HG02610 (cell line): ENCODE data around the gene PTPRU.

Experiments
- ATAC-seq: cut with Tn5 transposase; IDR thresholded peaks from one replicate; pipeline ENCODE4 v1.9.1; 2021; ENCODE audit warnings: mild to moderate bottlenecking, moderate library complexity; ENCODE audit not compliant: unreplicated experiment

PTPRU gene

DNA sequence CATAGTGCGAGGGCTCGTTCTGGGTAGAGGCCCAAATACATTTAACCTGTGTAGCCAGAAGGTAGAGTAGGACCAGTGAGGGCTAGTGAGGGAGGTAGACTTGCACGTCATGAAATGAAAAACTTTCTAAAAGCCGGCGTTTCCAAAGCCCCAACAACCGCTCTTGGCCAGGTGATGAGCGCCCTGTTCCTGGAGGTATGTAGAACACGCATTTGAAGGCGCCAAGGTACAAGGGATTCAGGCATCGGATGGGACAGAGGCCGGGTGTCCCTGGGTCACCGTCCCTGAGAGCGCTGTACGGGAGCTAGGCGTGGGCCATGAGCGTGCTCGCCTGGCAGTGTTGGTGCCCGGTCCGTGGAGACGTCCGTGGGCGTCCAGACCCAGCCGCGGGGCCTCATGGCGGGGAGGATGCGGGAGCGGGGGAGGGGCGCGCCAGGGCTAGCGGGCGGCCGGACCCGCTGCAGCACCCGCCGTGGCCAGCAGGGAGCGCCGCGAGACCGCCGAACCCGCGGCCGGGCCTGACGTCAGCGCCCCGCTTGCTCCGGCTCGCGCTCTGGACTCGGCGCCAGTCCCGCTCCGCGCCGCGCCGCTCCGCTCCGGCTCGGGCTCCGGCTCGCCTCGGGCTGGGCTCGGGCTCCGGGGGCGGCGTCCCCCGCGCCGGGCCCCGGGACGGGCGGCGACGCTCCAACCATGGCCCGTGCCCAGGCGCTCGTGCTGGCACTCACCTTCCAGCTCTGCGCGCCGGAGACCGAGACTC is at the start of gene PTPRU:
Gene PTPRU (plus strand): TSS at position 568 of the 757 bp plus-strand sequence. CDS start 123 bp downstream, at position 691.
- no peak for ATAC-seq

DNA sequence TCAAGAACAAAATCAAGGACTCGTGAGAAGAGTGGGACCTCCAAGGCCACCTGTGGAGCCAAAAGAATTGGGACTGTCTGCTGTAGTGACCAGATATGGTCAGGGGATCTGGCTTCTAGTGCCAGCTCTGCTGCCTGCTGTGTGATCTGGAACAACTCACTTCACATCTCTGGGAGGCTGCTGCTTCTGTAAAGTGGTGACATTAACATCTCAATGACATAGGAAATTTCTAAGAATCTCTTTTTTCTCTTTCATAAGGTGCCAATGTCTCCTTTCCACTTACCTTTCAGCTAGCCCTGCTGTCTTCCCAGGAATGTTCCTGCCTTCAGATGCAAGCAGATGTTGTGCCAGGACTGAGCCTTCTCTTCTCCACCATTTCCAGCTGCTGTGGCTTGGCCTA is 49.6 kb upstream of the PTPRU start:
- ATAC-seq = no peak

DNA sequence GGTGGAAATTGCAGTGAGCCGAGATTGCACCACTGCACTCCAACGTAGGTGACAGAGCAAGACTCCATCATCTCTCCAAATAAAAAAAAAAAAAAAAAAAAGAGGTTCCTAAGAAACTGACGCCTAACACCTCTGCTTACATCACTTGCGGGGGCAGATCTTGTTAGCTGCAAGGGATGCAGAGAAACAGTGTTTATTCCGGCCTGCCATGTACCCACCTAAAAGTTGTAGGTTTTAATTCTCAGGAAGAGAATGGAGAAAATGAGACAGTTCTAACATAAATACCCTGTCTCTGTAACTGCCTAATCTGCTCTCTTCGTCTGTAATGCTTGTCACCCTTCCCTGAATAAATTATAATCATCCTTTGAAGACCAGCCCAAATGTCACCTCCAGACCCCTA is 45.6 kb upstream of the PTPRU start:
- ATAC-seq = no peak

DNA sequence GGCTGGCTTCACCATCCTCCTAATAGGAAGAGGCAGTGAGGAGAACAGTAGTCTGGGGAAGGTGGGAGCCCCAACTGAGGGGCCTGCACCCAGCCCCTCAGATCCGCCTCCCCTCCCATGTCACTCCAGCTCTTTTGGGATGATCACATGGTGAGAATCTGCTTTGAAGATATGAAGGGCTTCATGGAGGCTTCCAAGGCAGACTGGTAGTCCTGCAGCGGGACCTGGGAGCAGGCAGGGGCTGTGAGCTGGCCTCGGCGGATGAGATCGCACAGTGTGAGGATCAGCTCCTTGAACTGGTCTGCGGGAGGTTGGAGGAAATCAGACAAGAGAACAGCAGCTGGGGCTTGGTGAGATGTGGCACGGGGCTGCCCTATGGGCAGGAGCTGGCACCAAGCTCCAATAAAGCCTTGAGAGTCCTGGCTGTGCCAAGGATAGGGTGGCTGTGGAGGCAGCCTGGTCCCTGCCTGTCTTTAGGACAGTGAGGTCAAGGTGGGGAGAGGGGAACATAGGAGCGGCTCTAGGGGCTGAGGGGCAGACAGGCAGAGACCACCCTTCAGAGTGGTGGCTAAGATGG is 42.4 kb upstream of the PTPRU start:
- no peak for ATAC-seq

DNA sequence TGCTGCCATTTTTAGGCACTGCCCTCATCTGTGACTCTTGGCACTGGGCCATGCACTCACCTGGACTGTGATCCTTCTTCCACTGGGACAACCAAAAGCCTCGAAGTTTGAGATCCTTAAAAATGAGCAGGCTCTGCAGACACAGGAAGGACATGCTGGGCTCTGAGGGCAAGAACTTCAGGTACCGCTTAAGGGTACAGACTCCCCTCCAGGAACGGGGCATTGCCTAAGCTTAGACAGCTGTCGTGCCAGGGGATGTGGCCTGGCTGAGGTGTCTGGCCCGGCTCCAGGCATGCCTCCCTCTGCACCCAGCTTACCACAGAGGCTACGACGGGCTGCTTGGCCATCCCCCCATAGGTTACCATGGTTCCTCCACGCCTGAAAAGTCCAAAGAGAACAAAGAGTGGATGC is 40.4 kb upstream of the PTPRU start:
- ATAC-seq = no peak

DNA sequence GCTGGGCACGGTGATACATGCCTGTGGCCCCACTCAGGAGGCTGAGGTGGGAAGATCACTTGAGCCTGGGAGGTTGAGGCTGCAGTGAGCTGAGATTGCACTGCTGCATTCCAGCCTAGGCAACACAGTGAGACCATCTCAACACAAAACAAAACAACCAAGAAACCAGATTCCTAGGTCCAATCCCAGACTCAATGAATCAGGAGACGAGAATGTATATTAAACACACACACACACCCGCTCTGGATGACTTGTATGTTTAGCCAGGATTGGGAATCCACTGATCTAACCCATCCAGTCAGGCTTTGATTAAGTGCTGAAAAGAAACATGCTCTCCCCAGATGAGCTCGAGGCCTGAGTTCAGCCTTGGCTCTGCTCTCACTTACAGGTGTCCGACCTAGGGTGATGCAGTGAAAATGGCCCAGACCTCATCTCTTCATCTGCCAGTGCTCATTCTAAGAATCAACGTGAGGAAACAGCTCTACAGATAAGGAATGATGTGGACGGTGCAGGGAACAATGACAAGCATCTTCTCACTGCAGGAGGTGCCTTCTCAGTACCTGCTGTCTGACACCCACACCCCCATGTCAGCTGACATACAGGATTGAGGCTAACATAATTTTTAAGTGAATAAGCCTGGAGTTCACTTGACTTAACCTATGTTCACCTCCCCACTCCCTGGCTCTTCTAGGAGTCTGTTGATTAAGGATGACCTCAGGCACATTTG is 39.3 kb upstream of the PTPRU start:
- ATAC-seq = no peak

DNA sequence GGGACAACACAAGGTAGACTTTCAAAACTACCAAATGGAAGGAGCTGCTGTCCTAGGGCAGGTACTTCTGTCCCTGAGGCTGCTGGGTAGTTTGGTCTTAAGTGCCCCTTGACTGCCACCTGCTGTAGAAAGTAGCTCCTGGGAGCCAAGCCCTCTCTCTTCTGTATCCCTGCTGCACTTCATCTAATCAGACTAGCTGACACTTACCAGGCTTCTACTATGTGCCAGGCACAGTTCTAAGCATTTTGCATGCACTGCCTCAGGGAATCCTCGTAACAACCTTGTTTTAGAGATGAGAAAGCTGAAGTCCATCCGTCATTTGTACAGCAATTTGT is 38.8 kb upstream of the PTPRU start:
- ATAC-seq = no peak

DNA sequence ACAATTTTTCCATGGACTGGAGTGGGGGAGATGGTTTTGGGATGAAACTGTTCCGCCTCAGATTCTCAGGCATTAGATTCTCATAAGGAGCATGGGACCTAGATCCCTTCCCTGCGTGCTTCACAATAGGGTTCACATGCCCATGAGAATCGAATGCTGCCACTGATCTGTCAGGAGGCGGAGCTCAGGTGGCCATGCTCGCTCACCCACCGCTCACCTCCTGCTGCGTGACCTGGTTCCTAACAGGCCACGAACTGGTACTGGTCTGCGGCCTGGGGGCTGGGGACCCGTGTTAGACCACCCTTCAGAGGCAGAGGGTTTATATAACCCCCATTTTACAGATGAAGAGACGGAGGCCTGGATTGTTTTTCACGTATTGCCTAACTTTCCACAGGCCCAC is 38.3 kb upstream of the PTPRU start:
- ATAC-seq = no peak

DNA sequence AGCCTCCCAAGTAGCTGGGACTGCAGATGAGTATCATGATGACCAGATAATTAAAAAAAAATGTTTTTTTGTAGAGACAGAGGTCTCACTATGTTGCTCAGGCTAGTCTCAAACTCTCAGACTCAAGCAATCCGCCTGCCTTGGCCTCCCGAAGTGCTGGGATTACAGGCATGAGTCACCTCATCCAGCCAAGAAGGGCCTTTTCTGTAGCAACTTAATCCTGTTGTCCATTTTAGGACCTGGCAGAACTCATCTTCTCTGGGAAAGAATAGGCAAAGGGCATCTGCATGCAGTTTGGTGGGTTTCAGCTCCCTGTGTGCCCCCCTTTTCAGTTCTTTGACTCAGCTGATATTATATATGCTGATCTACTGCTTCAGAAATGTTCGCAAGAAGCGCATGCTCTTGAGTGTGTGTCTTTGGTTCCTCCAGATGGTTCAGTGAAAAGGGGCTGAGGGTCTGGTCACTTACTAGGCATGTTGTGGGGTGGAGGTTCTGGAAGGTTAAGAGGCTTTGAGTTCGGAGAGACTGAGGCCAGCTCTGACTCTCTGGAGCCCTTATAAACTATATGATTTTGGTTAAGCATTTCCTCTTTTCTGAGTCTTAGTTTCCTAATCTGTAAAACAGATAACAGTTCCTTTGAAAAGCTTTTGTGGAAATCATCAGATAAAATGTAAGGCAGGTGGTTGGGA is 35.3 kb upstream of the PTPRU start:
- ATAC-seq = no peak

DNA sequence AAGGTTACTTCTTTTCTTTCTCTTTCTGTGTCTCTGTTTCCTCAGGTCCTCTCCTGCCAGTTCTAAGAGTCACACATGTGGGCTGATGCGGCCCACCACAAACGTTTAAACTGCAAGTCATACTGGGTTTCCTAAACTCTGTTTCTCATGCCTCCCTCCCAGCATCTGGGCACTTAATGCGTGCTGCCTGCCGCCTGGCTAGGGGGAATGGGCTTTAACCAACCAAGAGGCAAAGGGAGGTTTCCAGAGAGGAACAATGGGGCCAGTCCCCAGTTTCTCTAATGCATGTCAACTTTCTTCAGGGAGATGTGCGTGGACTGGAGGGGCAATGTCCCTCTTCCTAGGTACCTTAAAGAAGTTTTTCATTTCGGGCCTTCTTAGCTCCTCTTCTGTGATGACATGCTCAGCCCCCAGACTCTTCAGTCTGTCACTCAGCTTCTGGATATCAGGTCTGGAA is 34.7 kb upstream of the PTPRU start:
- ATAC-seq = no peak

DNA sequence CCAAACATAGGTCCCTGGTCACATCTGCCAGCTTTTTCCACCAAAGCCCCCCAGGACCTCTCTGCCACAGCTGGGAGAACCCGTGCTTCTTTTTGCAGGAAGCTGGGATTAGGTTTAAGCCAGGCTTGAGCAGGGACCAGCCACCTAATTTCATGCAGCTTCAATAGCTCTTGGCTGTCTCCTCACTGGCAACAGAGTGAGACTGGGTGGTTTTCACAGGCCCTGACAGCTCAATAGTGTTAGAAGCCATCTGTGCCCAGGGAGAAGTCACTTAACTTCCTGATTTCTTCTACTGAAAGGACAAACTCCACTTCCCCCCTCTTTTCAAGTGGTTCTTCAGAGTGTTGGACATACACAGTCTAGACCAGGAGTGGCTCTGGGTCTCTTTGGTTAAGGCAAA is 34.3 kb upstream of the PTPRU start:
- no peak for ATAC-seq

DNA sequence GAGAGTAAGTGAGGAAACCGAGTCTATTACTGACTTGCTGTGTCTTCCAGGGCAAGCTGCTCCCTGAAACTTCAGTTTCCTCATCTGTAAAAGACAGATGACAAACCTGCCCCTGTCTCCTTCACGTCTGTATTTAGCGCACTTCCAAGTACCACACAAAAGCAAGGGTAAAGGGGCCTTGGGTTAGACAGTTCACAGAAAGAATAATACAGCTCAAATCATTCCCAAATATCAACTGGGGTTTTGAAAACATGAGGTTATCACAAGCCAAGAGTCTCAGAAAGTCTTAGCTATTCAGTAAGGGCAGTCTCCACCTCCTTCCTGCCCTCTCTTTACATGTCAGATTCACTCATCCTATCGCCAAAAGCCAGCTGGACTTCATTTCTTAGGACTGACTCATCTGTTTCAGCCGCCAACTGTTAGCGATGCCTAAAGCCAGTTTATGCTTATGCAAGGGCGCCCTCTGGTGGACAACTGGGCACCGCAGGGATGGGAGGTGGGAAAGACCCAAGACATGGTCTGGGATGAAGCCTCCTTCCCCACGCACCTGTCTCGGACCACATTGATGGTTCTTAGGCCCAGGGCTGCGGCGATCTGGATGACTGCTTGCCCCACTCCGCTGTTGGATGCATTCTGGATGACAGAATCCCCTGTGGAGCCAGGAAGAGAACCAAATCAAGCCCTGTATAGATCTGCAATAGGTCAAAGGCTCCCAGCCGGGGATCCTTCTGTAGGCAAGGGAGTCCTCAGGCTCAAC is 33.6 kb upstream of the PTPRU start:
- ATAC-seq = peak; percentile 75

DNA sequence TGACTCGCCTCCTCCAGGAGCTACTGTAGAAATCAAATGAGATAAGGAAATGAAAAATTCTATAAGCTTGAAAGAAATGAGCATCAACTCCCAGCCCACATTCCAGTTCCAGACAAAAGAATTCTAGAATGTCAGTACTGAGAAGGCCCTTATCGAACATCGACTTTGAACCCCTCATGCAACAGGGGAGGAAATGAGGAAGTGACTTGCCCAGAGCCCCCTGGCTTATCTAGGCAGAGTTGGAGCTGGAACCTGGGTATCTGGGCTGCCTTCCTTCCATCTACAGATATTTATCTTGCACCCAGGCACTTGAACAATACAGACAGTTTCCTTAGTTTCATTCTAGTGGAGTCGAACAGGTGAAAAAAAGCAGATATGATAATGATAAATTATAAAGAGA is 27.9 kb upstream of the PTPRU start:
- ATAC-seq = no peak

DNA sequence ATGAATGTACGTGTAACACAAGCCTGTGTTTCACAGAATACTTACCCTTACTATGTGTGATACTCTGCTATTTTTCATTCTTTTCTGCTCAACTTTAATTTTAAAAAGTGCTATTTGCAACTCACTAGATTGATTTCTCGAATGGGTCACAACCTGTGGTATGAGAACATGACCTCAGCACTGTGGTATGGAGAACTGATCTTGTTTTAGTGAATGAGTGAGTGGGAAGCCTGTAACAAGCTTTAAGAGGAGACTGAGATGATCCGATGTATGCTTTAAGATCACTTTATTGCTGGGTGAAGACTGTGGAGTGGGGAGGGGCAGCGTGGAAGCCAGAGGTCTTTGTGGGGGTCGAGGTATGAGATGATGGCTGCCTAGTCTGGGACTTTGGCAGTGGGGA is 27.1 kb upstream of the PTPRU start:
- ATAC-seq = no peak

DNA sequence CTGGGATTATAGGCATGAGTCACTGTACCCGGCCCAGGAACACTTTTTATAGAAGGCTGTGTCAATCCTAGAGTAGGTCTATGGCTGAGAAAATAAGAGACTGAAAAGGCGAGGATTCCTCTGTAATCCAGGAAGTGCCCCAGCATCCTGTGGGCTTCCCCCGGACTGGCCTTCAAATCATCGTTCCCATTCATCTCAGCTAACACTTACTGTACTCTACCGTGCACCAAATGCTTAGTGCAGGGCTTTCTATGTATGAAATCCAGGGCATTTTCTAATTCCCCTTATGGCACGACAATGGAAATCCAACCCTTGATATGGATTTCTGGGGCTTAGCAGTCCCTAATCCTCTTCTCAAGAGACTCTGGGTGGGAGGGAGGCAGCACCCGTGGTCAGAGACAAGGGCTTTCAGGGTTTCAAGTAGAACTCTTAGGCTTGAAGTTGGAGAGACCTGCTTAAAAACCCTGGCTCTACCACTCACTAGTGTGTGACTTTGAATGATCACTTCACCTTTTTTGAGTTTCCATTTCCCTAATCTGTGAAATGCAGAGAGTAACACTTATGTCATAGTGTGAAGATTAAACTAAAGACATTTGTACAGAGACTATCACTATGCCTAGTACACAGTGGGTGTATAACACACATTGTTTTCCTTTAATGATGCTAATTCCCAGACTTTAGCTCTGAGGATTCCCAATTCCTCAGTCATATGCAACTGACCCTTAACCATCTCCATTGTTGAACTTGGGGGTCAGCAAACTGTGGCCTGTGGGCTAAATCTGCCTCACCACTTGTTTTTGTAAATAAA is 25.8 kb upstream of the PTPRU start:
- peak; percentile 66 for ATAC-seq

DNA sequence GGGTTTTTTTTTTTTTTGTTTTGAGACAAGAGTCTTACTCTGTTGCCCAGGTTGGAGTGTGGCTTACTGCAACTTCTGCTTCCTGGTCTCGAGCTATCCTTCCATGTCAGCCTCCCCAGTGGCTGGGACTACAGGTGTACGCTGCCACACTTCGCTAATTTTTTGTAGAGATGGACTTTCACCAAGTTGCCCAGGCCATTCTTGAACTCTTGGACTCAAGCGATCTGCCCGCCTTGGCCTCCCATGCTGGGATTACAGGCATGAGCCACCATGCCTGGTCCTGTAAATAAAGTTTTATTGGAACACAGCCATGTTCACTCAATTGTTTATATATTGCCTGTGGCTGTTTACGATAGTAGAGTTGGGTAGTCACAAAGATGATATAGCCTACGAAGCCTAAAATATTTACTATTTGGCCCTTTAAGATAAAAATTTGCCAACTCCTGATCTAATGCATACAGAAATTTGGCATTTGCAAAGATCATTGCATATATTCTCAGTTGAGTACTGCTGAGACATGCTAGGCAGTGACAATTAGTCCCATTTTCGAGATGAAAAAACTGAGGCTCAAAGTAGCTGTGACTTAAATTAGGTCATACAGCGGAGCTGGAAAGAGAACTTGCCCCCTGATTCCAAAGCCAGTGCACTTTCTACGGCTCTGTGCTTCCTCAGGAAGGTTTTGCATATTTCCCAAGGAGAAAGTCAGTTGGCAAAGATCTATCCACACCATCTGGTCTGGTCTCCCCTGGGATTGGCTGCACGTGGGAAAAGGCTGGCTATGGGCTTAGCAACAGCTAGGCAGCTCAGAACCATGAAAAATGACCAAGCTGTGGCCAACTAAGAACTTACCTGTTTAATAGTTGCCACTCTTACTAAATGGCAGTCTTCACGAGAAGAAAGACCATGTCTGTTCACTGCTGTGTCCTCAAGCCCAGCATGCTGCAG is 25.0 kb upstream of the PTPRU start:
- ATAC-seq = peak; percentile 6

DNA sequence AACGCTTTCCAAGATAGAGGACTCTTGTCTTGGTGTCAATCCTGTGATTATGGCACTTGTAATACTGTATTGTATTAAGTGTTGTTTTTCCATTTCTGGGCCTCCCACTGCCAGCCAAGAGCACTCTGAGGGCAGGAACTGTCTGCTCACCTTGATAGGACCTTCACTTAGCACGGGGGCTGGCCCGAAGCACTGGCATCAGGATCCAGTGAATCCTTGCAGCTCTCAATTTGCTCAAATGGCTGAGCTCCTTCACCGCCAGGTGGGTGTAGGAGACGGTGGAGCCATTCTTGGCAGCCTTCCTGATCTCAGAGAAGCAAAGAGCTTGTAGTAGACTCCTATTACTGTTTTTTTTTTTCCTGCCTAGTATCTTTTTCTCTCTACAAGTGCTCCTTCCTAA is 23.3 kb upstream of the PTPRU start:
- ATAC-seq = no peak

DNA sequence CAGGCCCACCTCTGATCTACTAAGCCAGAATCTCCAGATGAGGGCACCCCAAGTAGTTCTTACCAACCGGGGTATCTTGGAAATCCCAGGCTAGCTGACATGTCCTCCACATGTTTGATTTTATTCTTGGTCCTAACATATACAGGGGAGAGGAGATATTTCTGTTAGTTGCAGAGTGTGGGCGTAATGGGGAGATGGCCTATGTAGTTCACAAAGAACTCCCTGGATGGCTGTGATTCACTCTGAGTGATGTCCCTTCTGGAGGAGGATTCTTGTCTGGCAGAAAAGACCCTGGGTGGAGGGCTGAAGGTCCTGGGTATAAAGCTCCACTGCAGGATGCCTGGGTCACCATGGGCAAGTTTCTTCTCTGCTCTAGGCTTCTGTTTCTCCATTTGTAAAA is 18.7 kb upstream of the PTPRU start:
- no peak for ATAC-seq

DNA sequence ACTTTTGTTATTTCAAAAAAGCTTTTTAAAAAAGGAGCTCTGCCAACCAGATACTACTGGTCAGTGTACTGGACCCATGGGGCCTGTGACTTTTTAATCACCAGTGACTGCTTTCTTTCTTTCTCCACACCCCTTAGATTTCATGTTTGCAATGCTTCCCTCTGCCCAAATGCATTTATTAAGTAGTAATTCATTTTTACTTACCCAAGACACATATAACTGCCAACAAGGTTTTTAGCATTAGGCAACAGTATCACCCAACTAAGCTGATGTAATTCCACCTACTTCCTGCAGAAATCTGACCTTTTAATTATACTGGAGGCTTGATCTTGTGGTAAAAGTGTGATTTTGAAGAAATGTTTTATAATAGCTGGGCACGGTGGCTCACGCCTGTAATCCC is 18.1 kb upstream of the PTPRU start:
- ATAC-seq = no peak
